A549 (cell line): Measurements from ENCODE around the gene KCNK16.

Experiments used
- KDM1A ChIP-seq: fragments of 200-600 bp; sonication (generic); IDR thresholded peaks from 2 replicates; pipeline ENCODE4 v1.6.1; 2016; ENCODE audit warnings: low read depth, mild to moderate bottlenecking
- USF2 ChIP-seq: fragments of 450-650 bp; IDR thresholded peaks from 2 replicates; pipeline ENCODE4 v1.6.1; 2014; ENCODE audit warnings: antibody characterized with exemption
- ZNF302 ChIP-seq: fragments of 250-450 bp; sonication (Bioruptor Pico); IDR thresholded peaks from 2 replicates; pipeline ENCODE4 v1.9.0; 2021; ENCODE audit warnings: inconsistent platforms, mild to moderate bottlenecking, moderate library complexity
- TF ChIP-seq, protein P1 (sequence below): fragments of >200 bp; sonication (Bioruptor Twin); formaldehyde crosslinking; IDR thresholded peaks from 3 replicates; pipeline ENCODE4 v1.5.1; 2016

GRCh38 chr6:39317256-39317655, 5.2 kb downstream of the KCNK16 start:
- TF ChIP-seq, protein P1, sequence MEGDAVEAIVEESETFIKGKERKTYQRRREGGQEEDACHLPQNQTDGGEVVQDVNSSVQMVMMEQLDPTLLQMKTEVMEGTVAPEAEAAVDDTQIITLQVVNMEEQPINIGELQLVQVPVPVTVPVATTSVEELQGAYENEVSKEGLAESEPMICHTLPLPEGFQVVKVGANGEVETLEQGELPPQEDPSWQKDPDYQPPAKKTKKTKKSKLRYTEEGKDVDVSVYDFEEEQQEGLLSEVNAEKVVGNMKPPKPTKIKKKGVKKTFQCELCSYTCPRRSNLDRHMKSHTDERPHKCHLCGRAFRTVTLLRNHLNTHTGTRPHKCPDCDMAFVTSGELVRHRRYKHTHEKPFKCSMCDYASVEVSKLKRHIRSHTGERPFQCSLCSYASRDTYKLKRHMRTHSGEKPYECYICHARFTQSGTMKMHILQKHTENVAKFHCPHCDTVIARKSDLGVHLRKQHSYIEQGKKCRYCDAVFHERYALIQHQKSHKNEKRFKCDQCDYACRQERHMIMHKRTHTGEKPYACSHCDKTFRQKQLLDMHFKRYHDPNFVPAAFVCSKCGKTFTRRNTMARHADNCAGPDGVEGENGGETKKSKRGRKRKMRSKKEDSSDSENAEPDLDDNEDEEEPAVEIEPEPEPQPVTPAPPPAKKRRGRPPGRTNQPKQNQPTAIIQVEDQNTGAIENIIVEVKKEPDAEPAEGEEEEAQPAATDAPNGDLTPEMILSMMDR = no peak
- no peak for TF ChIP-seq ZNF302 (CRISPR knock-in tag)
- no peak for TF ChIP-seq USF2
- TF ChIP-seq KDM1A = no peak
